ENCODE results near the gene COL23A1.

GRCh38 chr5:178304761-178305645 is 285.2 kb downstream of the COL23A1 start:
- TF ChIP-seq POLR2AphosphoS5 (IDR thresholded peaks at IDR 0.05; ENCODE audit: borderline replicate concordance, low read depth, low read length) (no peak), EZH2 (IDR thresholded peaks at IDR 0.05) (no peak), FOXP2 (optimal IDR thresholded peaks at IDR 0.05; ENCODE audit: control extremely low read depth, extremely low read length, insufficient read depth) (no peak)

Data from SK-N-MC (cell line).